Pericardium fibroblast (primary cell): Measurements from ENCODE around the gene A2ML1. TPM values are rescaled to one million over a fixed set of nuclear protein-coding genes. Genes with fewer than 3 reads are reported as not detected.

ENCODE experiments used
- total RNA-seq: library from RNA; depleted of rRNA; stranded (reverse); fragments of >200 nt; gene quantifications from 2 replicates; pipeline ENCODE4 v1.2.3, GENCODE V29; 2015

A2ML1 gene
- total RNA-seq, result not detected in 2 replicates

GRCh38 chr12:8822298-8822697 lies at the start of gene A2ML1:
TSS of gene A2ML1 (plus strand) at chr12:8822621. CDS start at chr12:8822652, 31 bp downstream.

GRCh38 chr12:8914033-8914715 lies 91.8 kb downstream of the A2ML1 start, which contains the start of gene PHC1:
TSS of gene PHC1 (plus strand) at chr12:8914509. CDS start at chr12:8917678, 3,169 bp downstream.

Other genes starting within 250 kb of the A2ML1 start
- gene AICDA, start 209.8 kb upstream of the A2ML1 start, total RNA-seq, result not detected in 2 replicates
- gene MFAP5, start 159.8 kb upstream of the A2ML1 start, total RNA-seq, result 126 and 254 TPM in 2 replicates
- 12.7 and 12.9 TPM in 2 replicates for gene RIMKLB, start 124.6 kb upstream of the A2ML1 start, total RNA-seq
- gene PHC1, start 91.9 kb downstream of the A2ML1 start, total RNA-seq, result 18.4 and 26.7 TPM in 2 replicates
- 66.5 and 128 TPM in 2 replicates for gene M6PR, start 127.0 kb downstream of the A2ML1 start, total RNA-seq
- gene KLRG1, start 166.9 kb downstream of the A2ML1 start, total RNA-seq, result 0.26 and 1.3 TPM in 2 replicates